GM18511 (cell line): ENCODE measurements around the gene MRPL38.

Source experiments
- ATAC-seq: cut with Tn5 transposase; IDR thresholded peaks from one replicate; pipeline ENCODE4 v1.9.1; 2021; ENCODE audit warnings: mild to moderate bottlenecking, moderate library complexity; ENCODE audit not compliant: unreplicated experiment

MRPL38 gene

DNA sequence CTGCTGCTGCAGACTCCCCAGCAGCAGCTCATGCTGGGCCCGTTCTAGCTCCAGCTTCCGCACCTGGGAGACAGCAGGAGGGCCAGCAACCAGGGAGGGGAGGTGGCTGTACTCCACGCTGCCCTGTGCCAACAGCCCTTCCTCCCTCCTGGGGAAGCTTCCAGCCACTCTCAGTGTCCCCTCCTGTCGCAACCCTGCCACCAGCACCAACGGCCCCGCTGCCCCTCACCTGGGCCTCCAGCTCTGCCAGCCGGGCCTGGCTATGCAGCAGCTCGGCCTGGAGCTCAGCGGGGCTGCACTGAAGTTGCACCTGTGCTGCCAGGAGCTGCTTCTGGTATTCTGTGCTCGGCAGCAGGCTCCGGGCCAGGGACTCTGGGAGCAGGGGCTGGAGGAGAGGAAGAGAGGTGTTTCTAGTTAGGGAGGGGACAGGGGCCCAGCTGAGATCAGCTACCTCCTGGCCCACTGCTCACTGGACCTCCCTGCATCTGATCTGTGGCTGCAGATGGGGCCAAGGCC lies 15.4 kb upstream of the MRPL38 start:
- no peak for ATAC-seq

DNA sequence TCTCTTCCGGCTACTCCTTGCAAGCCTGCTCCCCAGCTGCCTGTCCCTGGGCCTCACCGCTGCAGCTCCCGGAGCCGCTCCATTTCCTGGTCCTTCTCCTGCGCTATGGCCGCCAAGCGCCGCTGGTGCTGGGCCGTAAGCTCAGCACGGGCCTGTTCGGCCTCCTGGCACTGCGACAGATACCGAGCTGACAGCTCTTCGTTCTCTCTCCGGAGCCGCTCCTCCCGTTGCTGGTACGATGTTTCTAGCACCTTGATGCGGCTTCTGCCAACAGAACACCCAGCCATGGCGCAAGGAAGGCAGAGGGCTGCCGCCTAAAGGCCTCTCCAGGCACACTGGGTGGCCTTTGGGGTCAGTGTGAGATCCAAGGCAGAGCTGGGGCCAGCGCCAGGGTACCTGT lies 14.9 kb upstream of the MRPL38 start:
- ATAC-seq: no peak

DNA sequence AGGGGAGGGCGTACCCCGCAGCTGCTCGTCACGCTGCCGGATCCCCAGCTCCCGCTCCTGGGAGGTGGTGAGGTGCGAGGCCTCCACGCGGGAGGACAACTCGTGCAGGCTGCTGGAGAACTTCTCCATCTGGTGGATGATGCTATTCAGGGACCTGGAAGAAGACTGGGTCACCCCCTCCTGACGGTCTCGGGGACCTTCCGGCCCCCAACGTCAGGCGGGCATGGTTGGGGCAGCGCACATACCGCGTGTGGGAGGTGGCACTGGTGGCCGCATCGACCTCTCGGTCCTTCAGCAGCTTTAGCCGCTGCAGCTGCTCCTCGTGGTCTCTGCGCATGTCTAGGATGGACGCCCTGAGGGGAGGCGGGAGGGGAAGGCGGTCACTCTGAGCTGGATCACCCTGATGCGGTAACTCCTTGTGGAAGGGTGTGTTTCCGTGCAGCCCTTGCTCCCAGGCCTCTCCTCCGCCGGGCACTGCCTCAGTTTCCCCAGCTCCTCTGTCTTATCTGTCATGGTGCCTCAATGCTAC lies 13.3 kb upstream of the MRPL38 start:
- ATAC-seq: no peak

DNA sequence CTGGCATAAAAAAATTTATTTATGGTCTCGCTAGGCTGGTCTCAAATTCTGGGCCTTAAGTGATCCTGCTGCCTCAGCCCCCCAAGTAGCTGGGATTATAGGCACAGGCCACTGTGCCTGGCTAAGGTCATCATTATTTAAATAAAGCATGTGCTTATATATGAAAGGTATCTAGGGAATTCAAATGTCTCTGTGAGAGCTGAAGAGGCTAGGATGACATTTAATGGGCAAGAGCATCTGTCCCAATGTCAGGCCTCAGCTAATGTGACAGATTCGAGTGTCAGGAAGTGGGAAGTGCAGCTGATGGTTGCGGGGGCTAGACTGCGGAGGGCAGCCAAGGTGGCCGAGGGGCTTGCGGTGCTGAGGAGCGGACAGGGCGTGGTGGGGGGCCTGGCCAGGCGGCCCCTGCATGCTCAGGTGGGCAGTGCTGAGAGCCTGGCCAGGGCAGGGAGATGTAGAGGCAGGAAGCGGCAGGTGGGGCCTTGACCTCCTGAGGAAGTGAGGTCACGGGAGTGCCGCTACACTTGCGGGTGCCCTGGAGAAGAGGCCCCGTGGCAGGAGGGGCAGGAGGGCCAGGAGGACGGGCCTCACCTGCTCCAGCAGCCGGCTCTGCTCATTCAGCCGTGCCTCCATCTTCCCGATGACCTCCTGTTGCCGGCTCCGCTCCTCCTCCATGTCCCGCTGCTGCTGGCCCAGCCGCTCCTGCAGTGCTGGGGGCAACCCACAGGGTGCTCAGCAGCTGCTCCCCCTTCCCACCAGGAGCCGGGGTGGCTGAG lies 12.6 kb upstream of the MRPL38 start:
- no peak for ATAC-seq

DNA sequence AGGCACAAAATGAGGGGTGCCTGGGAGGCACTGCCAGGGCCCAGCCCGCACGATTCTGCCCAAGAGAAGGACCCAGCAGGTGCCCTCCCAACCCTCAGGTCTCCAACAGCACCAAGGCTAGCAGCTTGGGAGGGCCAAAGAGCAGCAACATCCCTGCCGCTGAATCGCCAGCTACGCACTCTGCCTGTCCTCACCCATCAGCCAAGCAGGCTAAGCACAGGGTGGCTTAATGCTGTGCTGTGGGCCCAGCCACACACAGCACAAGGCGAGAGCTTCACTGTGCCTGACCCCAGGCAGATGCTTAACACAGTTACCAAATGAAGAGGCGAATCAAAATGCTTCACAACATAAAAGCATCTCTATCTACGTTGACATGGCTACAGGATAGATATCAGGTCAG lies 10.6 kb upstream of the MRPL38 start:
- no peak for ATAC-seq

DNA sequence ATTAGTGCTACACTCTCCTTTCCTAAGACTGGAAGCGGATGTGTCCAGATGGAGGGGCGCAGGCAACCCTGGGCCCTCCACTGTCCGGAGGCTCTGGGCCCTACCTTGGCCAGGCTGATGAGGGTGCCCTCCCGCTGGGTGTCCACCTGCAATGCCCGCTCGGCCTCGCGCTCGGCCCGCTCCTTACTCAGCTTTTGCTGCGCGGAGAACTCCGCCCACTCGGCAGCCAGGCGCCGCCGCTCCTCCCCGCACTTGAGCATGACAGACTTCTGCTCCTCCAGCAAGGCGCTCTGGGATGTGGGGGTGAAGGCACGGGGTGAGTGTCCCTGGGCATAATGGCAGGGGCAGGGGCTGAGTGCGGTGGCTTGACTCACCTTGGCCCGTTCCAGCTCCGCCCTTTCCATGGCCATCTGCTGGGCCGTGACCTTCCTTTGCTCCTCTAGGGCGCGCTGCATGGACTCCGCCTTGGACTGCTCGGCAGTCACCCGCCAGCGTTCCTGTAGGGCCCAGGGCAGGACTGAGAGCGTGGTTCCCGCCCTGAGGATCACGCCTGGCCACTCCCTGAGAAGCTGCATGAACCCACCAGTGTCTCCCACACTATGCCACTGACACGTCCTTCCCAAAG lies 10.1 kb upstream of the MRPL38 start:
- ATAC-seq: no peak

DNA sequence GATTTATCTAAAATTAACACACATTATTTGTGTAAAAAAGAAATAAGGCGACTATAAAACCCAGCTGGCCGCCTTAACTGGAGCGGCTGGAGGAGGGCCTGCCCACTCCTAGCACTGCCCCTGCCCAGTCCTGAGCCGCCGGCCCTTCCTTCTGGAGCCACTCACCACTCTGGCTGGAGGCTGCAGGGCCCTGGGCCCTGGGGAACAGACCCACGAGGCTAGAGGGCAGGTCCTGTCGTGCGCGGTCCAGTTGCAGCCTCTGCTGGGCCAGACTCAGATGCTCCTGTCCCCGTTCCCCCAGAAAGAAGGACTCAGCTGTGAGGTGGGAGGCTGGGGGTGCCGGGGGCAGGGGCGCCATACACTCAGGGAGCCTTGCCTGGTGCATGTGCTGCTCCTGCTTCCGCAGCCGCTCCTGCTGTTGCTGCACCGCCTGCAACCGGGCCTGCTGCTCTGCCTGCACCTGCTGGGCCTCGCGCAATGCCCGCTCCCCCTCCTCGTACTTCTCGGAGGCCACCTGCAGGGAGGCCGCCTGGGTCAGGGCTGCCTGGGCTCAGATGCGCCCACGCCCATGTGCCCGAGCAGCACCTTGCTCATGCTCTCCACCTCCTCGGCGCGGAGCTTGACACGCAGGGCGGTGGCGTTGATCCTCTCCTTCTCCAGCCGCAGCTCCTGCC lies 9.0 kb upstream of the MRPL38 start:
- ATAC-seq: no peak

DNA sequence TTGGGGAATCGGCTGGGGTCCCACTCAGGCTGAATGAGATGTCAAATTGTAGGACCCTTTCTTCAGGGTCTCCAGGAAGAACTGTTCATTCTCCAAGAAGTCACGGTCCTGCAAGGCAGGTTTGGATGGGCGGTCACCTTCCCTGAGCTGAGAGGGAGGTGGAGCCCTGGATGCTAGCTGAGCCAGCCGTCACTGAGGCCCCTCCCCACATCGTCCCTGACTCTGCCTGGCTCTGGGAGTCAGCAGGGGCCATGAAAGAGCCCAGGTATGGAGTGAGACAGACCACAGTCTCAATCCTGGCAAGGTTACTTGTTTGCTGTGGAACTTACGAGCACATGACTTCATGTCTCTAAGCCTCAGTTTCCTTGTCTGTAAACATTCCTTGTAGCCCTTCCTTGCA lies 6.0 kb upstream of the MRPL38 start:
- ATAC-seq: no peak

DNA sequence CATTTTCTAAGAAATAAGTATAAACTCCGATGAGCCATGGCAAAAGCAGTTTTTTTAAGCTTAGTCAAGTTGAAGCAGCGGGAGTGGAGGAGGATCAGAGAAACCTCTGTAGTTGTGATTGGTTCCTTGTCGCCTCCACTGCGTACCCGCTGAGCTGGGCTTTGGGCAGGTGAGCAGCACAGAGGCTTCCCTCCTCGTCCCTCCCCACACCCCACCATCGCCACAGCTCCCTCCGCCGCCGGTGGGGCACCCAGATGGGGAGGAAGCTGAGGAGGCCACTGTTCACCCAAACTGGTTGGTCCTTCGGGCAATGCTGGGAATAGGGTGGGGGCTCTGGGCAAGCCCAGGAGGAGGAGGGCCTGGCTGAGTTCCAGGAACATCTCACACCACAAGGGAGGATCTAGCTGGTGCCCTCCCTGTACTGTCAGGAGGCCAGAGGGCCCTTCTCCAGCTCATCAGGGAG lies 5.2 kb upstream of the MRPL38 start:
- no peak for ATAC-seq

DNA sequence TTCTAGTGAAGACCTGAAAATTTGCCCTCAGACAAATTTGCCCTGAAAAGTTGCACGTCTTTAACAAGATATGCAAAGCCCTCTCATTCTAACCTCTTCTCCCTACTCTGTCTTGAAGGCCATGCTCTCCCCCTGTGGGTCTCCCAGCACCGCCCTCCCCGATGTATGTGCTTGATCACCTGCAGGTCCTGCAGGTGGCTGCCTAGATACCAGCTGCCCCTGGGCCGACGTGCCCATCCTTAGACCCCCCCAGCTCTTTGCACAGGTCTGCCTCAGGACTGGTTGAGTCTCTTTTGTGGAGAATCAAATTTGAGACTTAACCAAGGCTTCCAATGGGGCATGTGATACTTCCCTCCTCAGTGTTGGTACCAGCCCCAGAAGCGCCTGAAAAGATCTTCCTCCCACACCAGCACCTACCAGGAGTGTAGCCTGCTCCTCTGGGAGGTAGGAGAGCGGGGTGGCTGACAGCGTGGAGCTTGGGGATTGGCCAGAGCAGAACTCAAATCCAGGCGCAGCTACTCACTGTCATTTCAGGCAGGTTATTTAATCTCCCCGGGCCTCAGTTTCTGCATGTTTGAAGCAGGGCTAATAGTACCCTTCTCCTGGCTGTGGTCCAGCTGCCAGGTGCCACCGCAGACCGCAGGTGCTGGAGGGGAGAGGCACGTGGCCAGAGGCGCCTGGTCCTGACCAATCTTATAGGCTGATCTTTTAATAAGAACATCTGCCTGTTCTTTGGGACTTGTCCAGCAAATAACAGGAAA lies 4.5 kb upstream of the MRPL38 start:
- no peak for ATAC-seq

DNA sequence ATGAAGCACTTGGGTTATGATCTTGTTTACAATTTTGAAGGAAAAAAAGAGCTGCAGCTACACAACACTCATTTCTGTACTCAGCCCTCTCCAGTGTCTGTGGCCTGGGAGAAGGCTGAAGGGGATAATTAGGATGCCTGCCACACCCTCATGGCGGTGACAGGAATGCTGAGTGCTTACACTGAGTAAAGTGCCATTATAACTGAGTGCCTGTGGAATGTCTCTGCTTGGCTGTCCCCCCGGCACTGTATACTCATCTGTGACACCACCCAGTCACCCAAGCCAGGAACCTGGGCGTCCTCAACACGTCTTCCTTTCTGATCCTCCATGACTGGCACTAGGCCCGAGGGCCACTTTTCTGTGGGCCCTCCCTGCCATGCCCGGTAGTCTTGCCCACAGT lies 3.5 kb upstream of the MRPL38 start:
- no peak for ATAC-seq

DNA sequence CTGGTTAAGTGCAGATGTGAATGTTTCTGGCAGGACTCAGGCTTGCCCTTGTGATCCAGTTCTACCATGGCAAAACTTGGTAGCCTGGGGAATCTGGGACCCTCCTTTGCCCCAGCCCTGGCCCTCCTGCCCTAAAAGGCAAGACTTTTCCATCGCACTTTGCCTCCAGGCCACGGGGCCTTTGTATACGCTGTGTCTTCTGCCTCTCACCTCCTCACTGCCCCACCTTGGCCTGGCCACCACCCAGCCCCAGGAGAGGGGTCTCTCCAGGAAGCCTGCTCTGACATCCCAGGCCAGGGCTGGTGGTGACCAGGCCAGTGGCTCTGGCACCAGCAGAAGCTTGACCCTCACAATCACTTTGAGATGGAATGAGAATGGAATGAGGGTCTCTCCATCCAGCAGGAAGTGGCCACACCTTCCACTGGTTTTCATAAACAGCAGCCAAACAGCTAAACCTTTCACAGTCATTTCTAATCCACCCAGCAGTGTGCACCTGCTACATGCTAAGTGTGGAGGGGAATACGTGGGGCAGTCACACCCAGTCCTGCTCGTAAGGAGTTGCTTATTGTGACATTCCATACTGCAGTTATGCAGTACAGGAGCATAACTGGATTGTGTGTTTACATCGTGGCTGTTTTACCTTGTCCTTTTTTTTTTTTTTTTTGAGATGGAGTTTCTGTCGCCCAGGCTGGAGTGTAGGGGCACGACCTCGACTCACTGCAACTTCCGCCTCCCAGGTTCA lies 1.6 kb upstream of the MRPL38 start:
- ATAC-seq: no peak

DNA sequence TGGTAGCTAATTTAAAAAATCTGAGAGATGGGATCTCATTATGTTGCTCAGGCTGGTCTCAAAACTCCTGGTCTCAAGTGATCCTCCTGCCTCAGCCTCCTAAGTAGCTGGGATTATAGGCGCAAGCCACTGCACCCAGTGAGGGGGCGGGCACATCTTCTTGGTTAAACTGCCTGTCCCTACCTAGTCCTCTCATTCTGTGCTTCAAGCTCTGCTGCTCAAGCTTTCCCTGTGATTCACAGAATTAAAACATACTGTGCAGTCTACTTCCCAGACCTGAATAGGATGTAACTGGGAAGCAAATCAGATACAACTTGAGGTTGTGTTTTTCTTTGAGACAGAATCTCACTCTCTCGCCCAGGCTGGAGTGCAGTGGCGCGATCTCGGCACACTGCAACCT lies 2.3 kb downstream of the MRPL38 start:
- ATAC-seq: no peak

DNA sequence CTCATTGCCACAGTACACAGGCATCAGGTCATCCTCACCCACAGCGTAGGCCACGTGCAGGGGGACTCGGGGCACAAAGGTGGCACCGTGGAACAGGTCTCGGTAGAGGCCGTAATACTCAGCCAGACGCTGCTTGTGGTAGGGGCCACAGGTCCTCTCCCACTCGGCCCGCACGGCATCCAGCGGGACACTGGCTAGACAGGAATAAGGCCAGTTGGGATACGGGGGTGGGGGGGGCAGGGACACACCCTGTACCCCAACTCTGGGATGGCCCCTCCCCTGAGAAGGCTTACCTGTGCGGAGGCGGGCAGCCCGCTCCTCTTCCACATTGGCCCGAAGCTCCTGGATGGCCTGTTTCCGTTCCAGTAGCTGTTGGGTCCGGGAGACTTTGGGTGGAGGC lies 3.0 kb downstream of the MRPL38 start:
- ATAC-seq: no peak

DNA sequence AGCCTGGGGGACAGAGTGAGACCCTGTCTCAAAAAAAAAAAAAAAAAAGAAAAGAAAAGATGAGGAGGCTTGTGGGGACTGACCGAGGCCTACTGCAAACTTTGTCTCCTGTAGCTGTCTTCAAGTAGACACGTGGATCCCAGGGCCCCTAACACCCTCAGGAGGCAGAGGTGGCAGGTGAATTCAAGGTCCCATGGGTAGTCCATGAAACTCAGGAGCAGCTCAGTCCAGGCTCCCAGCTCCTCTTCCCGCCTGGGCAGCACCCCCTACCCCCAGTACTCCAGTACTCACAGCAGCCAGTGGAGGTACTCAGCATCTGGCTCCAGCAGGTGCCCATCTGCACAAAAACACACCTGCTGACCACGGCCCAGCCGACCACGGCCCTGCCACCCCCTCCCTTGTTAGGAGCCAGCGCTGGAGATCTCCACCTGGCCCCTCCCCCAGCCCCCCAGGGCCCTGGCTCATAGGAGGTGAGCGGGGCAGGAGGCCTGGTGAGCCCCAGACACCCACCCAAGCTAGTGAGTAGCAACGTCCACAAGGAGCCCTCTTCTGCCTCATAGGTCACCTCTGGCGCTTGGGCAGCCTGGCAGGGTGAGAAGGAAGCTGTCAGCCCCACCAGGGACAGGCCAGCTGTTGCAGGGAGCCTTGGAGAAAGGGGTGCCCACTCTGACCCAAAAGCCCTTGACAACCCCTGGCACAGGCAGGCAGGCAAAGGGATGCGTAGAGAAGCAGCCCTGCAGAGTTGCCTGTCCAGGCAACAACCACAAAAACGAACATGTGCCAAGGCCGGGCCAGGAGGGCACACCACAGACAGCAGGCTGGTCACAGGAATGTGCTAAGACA lies 3.8 kb downstream of the MRPL38 start:
- no peak for ATAC-seq

DNA sequence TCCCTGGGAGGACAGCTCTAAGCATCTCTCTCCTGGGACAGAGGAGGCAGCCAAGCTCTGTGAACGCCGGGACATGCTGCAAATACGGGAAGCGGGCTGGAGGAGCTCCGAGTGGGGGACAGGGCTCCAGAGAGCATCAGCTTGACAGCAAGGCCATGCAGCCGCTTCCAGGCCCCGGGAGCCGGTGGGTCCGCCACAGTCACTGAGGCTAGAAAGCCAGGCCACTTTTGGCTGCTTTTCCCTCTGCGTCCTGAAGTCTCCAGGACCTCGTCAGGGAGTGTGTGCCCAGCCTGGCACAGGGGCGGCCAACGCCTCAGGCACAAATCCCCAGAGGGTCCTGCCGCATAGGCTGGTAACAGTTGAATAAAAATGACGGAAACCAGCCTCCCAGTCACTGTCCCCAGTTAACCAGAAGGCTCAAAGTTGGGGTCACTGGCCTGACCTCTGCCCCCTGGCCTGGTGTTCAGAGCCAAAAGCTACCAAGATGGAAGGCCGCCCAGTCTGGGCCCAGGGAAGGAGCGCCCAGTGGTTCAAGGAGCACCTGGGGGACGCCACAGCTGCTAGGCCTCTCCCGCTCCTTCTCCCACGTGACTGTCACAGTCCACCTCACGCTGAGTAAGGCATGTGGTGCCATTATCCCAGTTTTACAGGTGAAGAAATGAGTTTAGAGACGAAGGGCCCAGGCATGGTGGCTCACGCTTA lies 4.8 kb downstream of the MRPL38 start:
- no peak for ATAC-seq

DNA sequence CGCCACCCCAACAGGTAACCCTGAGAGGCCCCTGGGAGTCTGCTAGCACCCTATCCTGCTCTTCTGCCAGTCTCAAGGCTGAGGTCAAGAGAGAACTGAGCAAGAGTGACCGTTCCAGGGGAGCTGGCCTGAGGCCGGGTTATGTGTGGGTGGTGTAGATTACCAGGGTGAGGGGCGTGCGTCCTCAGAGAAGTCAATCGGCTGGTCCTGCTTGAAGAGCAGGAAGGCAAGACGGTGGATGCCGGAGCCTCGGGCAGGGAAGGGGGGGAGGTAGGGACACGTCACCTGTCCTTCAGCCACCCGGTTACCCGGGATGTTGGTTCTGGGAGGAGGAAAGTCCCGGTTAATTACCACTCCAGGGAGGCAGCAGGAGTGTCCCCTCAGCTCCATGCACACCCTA lies 5.3 kb downstream of the MRPL38 start:
- ATAC-seq: no peak

DNA sequence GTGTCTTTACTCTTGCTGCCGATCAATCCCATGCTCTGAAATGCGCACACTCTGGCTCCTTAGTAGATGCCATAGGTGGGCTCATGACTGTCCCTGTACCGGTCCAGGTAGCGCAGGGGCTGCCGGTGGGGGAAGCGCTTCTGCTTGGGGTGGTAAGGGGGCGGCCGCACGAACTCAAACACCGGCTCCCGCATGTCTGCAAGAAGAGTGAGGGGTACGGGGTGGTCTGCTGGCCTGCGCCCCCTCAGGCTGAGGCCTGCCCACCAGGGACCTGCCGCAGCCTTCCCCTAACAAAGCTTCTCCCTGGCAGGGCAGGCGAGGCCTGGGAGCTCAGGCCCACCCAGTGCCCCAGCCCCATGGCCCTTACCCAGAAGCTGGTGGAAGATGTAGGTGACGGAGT lies 5.9 kb downstream of the MRPL38 start:
- ATAC-seq: no peak

DNA sequence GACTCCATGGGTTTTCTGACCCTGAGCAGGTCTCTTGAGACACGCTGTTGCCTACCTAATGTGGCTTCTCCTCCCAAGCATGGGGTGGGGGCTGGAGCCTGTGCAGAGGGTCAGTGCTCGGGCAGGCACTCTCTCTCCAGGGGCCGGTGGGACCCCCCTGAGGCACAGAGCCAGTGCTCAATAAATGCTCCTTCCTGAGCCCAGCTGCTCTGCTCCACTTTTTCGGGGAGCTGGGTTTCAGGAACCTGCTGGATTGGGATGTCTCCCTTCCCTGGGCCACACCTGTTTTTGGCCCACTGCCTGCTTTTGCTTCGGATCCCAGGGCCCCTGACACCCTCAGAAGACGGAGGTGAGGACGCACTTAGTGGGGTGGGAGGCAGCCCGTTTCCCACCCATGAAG lies 6.6 kb downstream of the MRPL38 start:
- ATAC-seq: no peak
